GM15510 (cell line): ENCODE data around the gene MAPK8.

Experiments
- POLR2A ChIP-seq: IDR thresholded peaks from 3 replicates; pipeline ENCODE4 v1.6.1; 2011; ENCODE audit warnings: borderline replicate concordance; ENCODE audit not compliant: insufficient read length; ENCODE audit errors: extremely low read depth

Gene MAPK8

DNA sequence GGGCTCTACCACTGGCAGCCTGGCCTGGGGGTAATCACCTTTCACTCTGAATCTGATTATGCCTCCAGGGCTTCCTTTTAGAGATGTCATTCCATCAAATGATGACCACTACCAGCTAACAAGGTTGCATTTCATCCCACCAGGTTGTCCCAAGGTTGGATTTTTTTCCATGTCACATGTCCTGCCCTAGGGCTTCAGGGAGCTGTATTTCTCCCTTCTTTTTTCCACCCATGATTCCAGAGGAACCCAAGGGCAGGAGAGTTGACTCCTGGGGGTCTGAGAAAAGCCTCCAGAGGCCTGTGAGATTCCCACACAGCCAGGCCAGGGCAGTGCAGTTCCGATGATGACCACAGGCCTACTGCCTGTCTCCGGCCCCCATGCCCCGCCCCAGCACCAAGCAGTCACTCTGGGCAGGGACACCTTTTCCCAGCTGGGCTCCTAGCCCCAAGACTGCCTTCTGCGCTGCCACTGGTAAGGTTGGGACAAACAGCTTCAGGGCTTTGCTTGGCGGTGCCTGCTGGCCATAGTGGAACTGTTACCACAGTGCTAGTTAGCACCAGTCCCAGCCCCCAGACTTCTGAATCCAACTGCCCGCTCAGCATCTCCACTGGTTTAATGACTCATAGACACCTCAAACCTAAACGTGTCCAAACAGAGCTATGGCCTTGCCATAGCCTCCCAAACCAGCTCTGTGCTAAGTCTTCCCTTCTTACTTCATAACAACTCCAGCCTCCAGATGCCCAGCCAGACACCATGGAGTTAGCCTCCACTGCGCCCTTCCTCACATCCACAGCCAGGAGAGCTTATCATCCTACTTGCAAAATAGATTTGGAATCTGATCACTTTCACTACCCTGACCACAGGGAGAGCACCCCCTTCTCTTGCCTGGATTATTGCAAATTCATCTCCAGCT, 164.7 kb downstream of the MAPK8 start:
- TF ChIP-seq POLR2A, result no peak

DNA sequence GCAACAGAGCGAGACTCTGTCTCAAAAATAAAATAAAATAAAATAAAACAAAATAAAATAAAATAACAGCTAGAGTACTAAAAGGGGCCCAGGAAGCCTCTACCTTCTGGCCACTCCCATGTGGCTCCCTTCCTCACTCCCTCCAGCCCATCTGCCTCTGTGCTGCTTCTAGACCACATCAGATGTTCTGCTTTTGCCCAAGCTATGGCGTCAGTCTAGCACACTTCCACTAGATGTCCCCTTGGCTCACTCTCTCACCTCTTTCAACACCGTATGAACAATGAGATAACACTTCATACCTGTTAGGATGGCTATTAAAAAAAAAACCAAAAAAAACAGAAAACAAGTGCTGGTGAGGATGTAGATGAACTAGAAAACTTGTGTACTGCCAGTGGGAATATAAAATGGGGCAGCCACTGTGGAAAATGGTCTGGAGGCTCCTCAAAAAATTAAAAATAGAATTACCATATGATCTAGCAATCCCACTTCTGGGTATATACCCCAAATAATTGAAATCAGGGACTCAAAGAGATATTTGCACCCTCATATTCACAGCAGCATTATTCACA, 166.1 kb downstream of the MAPK8 start:
- no peak for TF ChIP-seq POLR2A

DNA sequence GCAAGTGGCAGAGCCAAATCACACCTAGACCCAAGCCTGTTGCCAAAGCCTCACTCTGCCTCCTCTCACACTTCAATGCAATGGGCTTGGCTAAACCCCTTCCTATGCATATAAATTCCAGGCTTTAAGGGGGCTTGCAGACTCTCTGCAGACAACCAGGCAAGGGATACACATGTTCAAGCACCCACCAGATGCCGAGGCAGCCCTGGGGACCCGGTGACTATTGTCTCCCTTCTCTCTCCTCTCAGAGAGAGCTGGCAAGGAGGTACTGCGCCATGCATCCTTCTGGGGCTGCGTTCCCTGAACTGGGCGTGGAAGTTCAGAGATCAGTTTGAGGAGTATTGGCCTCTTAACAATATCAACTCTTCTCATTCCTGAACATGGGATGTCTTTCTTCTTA, 167.2 kb downstream of the MAPK8 start:
- no peak for TF ChIP-seq POLR2A

DNA sequence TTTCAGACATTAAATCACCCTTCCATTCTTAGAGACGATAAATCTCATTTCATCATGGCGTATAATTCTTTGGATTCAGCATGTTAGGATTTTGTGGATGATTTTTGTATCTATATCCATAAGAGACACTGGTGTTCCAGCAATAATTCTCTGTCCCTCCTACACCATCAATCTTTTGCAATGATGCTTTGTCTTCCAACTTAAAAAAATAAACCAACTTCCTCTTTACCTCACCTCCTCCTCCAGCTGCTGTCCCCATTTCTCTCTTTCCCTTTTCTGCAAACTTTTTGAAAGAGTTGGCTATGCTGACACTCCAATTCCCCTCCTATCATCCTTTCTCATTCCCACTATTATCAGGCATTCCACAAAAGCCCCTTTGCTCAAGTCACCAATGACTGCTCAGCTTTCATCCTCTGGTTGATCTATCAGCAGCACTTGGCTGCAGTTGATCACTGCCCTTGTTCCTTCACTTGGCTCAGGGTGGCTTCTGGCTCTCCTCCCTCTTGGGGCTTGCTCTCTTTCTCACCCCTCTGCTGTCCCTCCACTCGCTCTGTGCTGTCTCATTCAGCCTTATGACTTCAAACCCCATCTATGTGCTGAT, 168.4 kb downstream of the MAPK8 start:
- TF ChIP-seq POLR2A, result no peak

DNA sequence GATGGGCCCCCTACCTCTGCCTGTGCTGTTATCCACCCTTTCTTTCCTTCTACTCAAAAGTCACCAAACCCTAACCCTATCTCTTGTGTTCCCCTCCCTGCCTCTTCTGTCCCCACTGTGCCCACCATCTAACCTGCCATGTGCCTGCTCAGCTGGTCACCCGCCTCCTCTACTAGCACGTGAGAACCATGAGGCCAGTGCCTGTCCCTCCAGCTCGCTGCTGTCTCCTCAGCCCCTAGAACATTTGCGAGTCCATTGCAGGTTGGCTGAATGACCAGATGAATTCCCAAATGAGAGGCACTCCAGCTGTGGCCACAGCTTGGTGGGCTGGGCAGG, 169.4 kb downstream of the MAPK8 start:
- TF ChIP-seq POLR2A, result no peak

DNA sequence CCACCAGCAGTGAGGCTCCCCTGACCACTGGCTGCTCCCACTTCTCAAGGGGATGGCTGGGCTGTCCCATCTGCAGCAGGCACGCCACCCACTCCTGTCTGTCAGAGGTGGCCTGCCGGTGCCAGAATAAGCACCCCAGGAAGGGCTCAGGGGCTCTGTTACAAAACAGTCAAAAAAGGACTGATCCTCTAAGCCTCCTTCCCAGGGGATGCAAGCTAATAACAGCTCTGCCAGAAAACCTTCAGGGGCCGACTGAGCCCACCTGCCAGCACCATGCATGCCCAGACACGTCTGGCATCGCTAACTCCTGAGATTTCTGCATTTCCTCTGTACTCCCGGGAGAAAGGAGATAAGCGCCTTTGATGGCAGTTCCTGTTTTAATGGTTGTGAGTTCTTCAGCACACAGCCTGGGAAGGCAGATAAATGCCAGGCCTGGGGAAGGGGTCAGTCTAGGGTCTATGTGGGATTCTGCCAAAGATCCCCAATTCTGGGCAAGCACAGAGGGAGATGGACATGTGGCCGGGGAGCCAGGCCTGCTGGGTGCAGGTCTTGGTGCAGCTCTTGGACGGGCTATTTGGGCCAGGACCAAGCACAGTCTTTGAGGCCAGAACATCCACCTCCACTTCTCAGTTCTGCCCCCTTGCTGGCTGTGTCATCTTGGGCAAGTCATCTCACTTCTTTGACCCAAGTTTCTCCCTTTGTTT, 170.0 kb downstream of the MAPK8 start:
- no peak for TF ChIP-seq POLR2A

DNA sequence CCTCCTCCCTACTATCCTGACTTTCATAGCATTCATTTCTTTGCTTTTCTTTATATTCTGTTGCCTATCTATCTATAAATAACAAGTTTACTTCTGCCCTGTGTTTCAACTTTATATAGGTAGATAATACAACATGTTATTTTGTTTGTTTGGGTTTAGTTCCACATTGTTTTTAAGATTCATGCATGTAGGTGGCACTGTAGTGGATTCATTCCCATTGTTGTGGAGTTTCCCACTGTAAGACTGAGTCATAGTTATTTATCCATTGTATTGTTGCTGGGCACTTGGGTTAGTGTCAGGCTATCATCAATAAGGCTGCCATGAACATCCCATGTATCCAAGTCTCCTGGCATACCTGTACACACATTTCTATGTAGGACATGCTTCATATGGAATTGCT, 170.7 kb downstream of the MAPK8 start:
- no peak for TF ChIP-seq POLR2A

DNA sequence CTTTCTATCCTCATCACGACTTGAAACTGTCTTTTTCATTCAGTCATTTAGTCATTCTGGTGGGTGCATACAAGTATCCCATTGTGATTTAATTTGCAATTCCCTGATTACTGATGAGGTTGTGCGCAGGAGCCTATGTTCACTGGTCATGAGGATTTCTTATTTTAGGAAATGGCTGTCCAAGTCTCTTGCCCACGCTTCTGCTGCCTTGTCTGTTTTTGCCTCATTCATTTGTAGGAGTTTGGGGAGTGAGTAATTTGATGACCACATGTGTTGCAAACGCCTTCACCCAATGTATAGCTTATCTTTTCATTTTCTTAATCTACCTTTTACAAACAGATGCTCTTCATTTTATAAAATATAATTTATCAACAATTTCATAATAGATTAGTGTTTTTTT, 171.1 kb downstream of the MAPK8 start:
- TF ChIP-seq POLR2A, result no peak

DNA sequence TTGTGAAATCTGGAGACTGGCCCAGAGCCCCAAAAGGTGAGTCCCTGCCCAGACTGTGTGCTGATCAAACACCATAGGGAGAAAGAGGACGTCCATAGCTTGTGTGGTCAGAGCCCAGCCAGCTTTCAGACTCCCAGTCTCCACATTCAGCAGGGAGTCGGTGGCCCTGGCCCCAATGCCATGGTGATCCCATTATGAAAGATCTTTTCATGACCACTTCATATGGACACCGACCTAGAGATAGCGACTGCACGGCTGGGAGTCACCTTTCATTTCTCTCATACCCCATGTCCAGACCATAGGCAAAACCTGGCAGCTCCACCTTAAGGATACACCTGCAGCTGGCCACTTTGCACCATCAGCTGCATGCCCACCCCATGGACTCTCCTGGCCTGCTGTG, 172.0 kb downstream of the MAPK8 start:
- no peak for TF ChIP-seq POLR2A

DNA sequence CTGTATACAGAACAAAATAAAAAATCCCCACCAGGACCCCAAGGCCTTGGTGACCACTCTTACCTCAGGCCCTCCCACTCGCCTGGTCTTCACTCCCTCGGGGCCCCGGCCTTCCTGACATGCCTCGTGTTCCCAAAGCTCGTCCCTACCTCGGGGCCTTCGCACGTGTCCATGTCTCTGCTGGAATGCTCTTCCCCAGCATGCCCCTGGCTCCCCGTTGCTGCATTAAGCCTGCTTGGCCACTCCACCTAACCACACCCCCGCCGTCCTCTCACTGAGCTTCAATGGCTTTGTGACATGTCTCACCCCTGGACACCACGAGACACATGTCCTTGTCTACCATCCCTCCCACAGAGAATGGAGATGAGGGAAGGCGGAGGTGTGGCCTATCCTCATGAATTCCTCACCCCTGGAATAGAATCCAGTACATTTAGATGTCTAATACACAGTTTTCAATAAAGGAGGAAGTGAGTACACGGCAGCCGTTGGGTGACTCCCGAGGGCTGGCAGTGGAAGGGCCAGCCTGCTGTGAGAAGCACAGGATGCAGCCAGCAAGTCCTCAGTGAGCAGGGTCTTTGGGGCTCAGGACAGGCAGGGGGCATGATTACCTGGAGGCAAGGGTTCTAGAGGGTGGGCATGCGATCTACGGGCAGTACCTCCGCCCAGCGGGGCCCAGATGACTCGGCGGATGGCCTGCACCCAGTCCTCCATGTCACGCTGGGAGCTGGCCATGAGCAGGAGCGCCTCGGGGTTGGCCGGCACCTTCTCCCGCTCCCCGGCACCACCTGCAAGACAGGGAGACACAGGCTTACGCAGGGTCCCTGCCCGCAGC, 172.7 kb downstream of the MAPK8 start:
- TF ChIP-seq POLR2A, result no peak

DNA sequence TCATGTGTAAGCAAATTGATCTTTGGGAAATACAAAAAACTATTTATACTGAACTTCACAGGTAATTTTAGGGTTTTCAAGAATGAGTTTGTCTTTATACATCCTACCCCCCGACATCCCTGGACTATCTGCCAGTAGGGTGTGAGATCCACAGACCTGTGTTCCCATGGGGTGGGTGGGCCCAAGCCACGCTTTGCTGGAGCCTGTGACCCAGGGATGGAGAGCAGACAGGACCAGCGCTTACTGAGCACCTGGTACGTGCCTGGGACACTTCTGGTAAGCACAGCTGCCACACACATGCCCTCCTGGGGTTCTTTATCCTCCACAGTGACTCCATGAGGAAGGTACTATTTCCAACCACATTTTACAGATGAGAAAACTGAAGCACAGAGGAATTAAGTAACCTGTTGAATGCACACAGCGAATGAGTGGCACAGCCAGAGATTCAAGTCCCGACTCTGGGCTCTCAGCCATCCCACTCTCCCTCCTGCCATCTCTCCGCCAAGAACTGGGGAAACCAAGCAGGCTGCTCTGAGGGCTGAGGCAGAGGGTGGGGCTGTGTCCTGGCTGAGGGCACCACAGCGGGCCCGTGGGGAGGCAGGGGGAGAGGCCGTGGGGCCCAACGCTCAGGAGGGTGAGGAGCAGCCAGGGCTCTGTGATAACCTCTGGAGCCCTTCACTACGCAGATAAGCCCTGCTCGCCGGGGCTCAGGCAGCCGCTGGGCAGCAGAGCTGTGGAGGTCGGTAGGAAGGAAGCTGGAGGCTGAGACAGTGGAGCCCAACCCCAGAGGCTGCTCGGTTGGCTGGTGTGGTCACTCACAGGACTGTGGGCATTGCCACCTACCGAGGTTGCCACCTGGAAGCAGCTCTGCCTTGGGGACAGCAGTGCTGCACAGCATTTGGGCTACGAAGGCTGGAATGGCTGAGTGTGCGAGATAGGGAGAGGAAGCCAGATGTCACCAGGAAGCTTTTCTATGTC, 174.2 kb downstream of the MAPK8 start:
- no peak for TF ChIP-seq POLR2A

DNA sequence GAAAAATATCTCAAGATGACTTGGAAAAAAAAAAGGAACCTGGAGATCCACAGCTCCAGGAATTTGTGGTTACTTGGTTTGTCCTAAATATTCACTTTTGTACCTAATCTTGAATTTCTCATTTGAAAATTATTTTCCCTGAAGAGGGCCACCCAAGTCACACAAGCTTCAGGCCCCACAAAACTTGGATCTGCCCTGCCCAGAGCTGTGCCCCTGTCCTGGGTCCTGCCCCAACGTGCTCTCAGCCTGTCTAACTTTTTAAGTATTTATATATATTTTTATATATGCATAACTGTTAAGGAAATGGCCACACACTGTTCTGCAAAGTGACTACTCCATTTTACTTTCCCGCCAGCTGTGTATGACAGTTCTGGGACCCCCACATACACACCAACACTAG, 174.9 kb downstream of the MAPK8 start:
- no peak for TF ChIP-seq POLR2A

DNA sequence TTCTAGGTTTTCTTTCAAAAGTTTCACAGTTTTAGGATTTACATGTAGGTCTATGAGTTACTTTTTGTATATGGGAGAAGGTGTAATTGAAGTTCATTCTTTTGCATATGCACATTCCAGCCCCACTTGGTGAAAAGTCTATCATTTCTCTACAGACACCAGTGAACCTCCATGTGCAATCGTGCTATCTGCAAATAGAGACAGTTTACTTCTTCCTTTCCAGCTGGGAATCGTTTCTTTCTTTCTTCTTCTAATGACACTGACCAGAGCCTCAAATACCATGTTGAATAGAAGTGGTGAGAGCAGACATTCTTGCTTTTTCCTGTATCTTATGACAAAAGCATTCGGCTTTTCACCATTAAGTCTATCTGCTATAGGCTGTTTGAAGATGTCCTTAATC, 175.7 kb downstream of the MAPK8 start:
- TF ChIP-seq POLR2A, result no peak
